GM04503 (cell line): ENCODE measurements around the gene ADGRF4.
"Not testable (repeated sequence)": the region's sequence is repeated elsewhere in the genome, so short reads cannot be mapped to it uniquely, and the experiment has no call there.

Experiments
- DNase-seq: peaks from one replicate; pipeline ENCODE4 v3.0.0-alpha.2; 2012; ENCODE audit warnings: low read depth

Gene ADGRF4

GRCh38 chr6:47736083-47736700, 37.8 kb downstream of the ADGRF4 start:
- DNase-seq, result no peak

DNA sequence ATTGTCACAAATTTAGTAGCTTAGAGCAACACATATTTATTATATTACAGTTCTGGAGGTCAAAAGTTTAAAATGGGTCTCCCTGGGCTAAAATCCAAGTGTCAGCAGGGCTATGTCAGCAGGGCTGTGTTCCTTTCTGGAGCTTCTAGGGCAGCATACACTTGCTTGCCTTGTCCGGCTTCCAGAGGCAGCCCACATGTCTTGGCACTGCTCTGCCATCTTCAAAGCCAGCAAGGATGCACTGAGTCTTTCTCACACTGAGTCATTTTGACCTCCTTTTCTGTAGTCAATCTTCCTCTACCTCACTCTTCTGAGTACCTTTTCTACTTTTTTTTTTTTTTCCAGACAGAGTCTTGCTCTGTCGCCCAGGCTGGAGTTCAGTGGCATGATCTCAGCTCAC, 39.0 kb downstream of the ADGRF4 start:
- no peak for DNase-seq

DNA sequence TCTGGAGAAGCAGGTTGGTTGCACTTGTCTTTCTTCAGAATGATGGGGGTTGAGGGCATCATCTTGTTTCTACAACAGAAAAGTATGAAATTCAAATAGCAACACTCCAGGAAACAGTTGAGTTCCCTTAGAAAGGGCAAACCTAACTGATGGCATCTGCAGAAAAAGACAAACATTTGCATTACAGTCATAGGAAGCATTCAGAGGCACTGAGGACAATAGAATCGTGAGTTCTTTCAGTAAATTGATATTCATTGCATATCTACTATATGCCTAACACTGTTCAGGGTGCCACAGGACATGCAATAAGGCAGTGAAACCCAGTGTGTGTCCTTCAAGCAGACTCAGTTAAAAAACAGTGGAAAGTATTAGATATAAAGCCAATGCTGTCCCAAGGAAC, 42.3 kb downstream of the ADGRF4 start:
- no peak for DNase-seq

DNA sequence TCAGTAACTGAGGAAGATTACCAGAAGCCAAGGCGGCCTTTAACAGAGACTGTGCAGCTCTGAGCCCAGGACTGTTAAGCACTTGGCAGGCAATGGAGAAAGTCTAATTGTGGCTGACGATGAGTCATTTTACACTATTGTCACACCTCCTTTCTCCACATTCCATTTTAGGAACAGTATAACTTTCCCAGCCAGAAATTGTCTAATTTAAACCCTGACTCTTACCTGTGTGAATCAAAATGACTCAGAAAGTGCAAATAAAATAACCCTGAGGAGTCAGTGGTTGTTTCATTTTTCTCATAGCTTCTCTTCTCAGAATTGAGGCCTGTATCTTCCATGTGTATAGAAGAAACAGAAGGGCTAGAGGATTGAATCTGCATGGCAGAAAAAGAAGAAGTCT, 43.4 kb downstream of the ADGRF4 start:
- no peak for DNase-seq

- DNase-seq, result no peak
Observed at GRCh38 chr6:47743744-47744143, 45.4 kb downstream of the ADGRF4 start.

- DNase-seq, result not testable (repeated sequence)
Observed at GRCh38 chr6:47745269-47745668, 46.9 kb downstream of the ADGRF4 start.

- no peak for DNase-seq
Observed at GRCh38 chr6:47749757-47750156, 51.4 kb downstream of the ADGRF4 start.

- no peak for DNase-seq
Observed at GRCh38 chr6:47752801-47753200, 54.4 kb downstream of the ADGRF4 start.

DNA sequence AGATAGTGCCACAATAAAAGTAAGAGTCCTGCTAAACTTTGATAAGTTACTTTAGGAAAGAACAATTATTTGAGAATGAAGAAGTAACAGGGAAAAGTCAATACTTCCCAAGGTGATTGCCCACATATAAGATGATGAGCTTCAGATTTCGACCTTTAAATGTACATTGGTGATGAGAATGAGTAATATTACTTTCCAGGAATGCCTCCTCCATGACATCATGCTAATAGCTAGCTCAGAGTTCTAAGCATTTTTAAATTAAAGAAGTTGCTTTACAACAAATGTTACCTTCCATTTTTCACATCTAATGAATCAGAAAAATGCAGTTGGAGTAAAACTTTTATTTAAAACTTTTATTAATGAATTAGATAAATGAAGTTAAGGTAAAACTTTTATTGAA, 61.0 kb downstream of the ADGRF4 start:
- no peak for DNase-seq

- no peak for DNase-seq
Observed at GRCh38 chr6:47762502-47762901, 64.1 kb downstream of the ADGRF4 start.

- no peak for DNase-seq
Observed at GRCh38 chr6:47766445-47766844, 68.1 kb downstream of the ADGRF4 start.

GRCh38 chr6:47767102-47767501, 68.7 kb downstream of the ADGRF4 start:
- DNase-seq, result no peak

GRCh38 chr6:47769982-47770381, 71.6 kb downstream of the ADGRF4 start:
- DNase-seq, result no peak
